Tibial artery (tissue), 4 donors: ENCODE data around the gene INPPL1.
"Not testable (repeated sequence)": the region's sequence is repeated elsewhere in the genome, so short reads cannot be mapped to it uniquely, and the experiment has no call there.

Experiments
- DNase-seq, 2 donors: peaks; one replicate each; pipeline ENCODE4 v3.0.0-alpha.2; 2019
- H3K27ac ChIP-seq, 2 donors: fragments of 200-600 bp; sonication (generic) in 1 of 2; 1 replicate in 1 of 2; 2 replicates in 1 of 2; pipeline ENCODE4 v1.5.1; 2018 to 2019; ENCODE audit warnings: mild to moderate bottlenecking in 1 of 2
- H3K27me3 ChIP-seq, 2 donors: fragments of 200-600 bp; sonication (generic) in 1 of 2; one replicate each; pipeline versions ENCODE4 v1.5.1 to v1.6.0; 2016 to 2019
- H3K36me3 ChIP-seq, 3 donors: fragments of 200-600 bp; sonication (generic) in 2 of 3; one replicate each; pipeline ENCODE4 v1.5.1; 2016 to 2019; ENCODE audit warnings: mild to moderate bottlenecking in 2 of 3
- H3K4me1 ChIP-seq, 4 donors: fragments of 200-600 bp; sonication (generic) in 2 of 4; 1 replicate in 3 of 4; 2 replicates in 1 of 4; pipeline ENCODE4 v1.5.1; 2016 to 2019
- H3K4me3 ChIP-seq, 2 donors: fragments of 200-600 bp; sonication (generic) in 1 of 2; 1 replicate in 1 of 2; 2 replicates in 1 of 2; pipeline ENCODE4 v1.5.1; 2018 to 2019; ENCODE audit warnings: mild to moderate bottlenecking in 2 of 2
- H3K9me3 ChIP-seq, 3 donors: fragments of 200-600 bp; sonication (generic) in 1 of 3; one replicate each; pipeline ENCODE4 v1.5.1; 2016 to 2019
- intact Hi-C: fragments of 100-400 bp; cut with DNase I; formaldehyde crosslinking; loops from one replicate; pipeline ENCODE4 v1.15.0; 2023; ENCODE audit warnings: low total_unique reads
- TF ChIP-seq, protein P1 (sequence below), 2 experiments: fragments of 200-600 bp in 1 of 2; fragments of 450-650 bp in 1 of 2; IDR thresholded peaks; one replicate each; pipeline ENCODE4 v1.5.1; 2017 to 2019; ENCODE audit warnings: antibody characterized with exemption in 2 of 2, mild to moderate bottlenecking in 1 of 2, moderate library complexity in 1 of 2

INPPL1 gene

DNA sequence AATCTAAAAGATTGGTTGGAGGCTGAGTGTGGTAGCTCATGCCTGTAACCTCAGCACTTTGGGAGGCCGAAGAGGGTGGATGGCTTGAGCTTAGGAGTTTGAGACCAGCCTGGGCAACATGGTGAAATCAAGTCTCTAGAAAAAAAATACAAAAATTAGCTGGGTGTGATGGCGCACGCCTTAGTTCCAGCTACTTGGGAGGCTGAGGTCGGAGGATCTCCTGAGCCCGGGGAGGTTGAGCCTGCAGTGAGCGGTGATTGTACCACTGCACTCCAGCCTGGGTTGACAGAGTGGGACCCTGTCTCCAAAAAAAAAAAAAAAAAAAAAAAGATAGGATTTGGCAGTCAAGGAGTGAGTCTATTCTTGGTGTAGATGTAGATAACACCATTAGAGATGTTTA is 22.0 kb upstream of the INPPL1 start:
- DNase-seq: no peak
- peaks cover 0 to 5% (median 0%) of the 10 kb centered on the region in 4 donors for H3K4me1 ChIP-seq
- TF ChIP-seq, protein P1, sequence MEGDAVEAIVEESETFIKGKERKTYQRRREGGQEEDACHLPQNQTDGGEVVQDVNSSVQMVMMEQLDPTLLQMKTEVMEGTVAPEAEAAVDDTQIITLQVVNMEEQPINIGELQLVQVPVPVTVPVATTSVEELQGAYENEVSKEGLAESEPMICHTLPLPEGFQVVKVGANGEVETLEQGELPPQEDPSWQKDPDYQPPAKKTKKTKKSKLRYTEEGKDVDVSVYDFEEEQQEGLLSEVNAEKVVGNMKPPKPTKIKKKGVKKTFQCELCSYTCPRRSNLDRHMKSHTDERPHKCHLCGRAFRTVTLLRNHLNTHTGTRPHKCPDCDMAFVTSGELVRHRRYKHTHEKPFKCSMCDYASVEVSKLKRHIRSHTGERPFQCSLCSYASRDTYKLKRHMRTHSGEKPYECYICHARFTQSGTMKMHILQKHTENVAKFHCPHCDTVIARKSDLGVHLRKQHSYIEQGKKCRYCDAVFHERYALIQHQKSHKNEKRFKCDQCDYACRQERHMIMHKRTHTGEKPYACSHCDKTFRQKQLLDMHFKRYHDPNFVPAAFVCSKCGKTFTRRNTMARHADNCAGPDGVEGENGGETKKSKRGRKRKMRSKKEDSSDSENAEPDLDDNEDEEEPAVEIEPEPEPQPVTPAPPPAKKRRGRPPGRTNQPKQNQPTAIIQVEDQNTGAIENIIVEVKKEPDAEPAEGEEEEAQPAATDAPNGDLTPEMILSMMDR (IDR thresholded peaks at IDR 0.05): no peak
- H3K9me3 ChIP-seq: no peaks in the 10 kb centered on the region
- H3K36me3 ChIP-seq: no peaks in the 10 kb centered on the region
- H3K27me3 ChIP-seq: no peaks in the 10 kb centered on the region
- H3K27ac ChIP-seq: no peak overlapping the region
- intact Hi-C loops: no loop called here
- H3K4me3 ChIP-seq: no peak overlapping the region

DNA sequence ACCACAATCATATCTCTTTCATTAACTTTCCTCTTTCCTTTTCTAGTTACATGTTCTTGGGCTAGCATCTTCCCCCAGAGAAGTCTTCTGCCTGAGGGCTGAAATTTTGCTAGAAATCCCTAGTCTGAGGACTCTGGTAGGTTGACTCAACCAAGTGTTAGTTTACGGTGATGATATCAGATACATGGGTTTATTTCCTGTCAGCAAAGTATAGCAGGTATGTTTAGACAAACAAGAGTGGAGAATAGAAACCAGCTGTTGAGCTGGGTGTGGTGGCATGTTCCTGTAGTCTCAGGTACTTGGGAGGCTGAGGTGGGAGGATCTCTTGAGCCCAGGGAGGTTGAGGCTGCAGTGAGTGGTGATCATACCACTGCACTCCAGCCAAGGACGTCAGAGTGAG is 21.4 kb upstream of the INPPL1 start:
- intact Hi-C loops: no loop called here
- Histone ChIP-seq H3K27ac (no peak overlapping the region), H3K4me3 (no peak overlapping the region), H3K9me3 (no peaks in the 10 kb centered on the region), H3K27me3 (no peaks in the 10 kb centered on the region), H3K4me1 (peaks cover 0 to 5% (median 0%) of the 10 kb centered on the region in 4 donors), H3K36me3 (no peaks in the 10 kb centered on the region)
- no peak for DNase-seq
- TF ChIP-seq, protein P1 (IDR thresholded peaks at IDR 0.05): no peak

DNA sequence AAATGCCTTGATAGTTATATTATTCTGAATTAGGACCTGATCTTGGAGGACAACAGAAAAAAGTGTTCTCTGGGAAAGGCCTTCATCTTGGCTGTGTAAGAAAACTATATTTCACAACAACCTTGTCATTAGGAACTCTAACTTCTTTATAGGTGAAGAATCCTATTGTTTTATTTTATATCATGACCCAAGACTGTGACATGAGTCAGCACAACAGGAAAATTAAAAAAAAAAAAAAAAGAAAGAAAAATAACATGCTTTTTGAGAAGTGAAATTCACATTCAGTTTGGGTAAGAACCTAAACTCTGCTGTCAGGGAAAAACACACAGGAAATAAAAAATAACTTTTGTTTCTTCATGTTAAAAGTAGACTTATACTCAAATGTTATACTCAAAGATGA is 19.7 kb upstream of the INPPL1 start:
- Histone ChIP-seq H3K27ac (no peak overlapping the region), H3K27me3 (peaks cover 0 to 5% of the 10 kb centered on the region in 2 donors), H3K4me3 (no peak overlapping the region), H3K36me3 (no peaks in the 10 kb centered on the region), H3K9me3 (peaks cover 0 to 8% (median 6%) of the 10 kb centered on the region in 3 donors), H3K4me1 (peaks cover 0 to 5% (median 0%) of the 10 kb centered on the region in 4 donors)
- intact Hi-C loops: no loop called here
- no peak for DNase-seq
- TF ChIP-seq, protein P1 (IDR thresholded peaks at IDR 0.05): no peak

DNA sequence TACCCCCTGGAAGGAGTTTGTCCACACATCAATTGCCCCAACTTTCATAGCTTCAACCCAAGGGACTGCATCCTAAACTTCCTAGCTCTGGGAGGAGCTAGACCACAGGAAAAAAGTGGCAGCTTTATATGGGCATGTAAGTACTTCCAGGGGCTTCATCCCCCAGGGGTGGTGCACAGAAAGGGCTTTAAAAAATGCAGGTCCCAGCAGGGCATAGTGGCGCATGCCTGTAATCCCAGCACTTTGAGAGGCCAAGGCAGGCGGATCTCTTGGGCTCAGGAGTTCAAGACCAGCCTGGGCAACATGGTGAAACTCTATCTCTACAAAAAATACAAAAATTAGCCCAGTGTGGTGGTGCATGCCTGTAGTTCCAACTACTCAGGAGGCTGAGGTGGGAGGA is 17.8 kb upstream of the INPPL1 start:
- H3K4me3 ChIP-seq, H3K27ac ChIP-seq, H3K27me3 ChIP-seq, H3K36me3 ChIP-seq, H3K4me1 ChIP-seq, intact Hi-C loops: not testable (repeated sequence)
- DNase-seq: peak in 1 of 2 donors; percentile 37
- H3K9me3 ChIP-seq: peaks cover 0 to 12% (median 6%) of the 10 kb centered on the region in 3 donors

DNA sequence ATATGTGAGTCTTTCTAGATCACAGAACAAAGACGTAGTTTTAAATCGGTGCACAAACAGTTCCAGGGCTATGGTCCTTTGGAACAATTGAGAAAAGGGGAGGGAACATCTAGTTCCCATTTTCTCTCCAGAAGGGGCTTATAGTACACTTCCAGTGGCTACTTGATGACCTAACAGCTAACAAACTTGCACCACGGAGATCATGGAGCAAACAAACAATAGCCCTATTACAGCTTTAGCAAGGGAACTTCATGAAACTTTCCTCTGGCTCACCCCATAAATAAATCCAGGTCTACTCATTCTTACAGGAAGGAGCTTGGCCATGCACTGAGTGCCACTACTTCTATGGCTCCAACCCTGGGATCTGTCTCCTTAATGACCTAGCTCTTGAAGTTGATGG is 16.3 kb upstream of the INPPL1 start:
- TF ChIP-seq, protein P1 (IDR thresholded peaks at IDR 0.05): no peak
- DNase-seq: no peak
- H3K36me3 ChIP-seq: no peaks in the 10 kb centered on the region
- intact Hi-C loops: no loop called here
- H3K27ac ChIP-seq: no peak overlapping the region
- peaks cover 0 to 5% (median 0%) of the 10 kb centered on the region in 4 donors for H3K4me1 ChIP-seq
- H3K27me3 ChIP-seq: peaks cover 0 to 10% of the 10 kb centered on the region in 2 donors
- H3K4me3 ChIP-seq: no peak overlapping the region
- peaks cover 0 to 12% (median 6%) of the 10 kb centered on the region in 3 donors for H3K9me3 ChIP-seq

DNA sequence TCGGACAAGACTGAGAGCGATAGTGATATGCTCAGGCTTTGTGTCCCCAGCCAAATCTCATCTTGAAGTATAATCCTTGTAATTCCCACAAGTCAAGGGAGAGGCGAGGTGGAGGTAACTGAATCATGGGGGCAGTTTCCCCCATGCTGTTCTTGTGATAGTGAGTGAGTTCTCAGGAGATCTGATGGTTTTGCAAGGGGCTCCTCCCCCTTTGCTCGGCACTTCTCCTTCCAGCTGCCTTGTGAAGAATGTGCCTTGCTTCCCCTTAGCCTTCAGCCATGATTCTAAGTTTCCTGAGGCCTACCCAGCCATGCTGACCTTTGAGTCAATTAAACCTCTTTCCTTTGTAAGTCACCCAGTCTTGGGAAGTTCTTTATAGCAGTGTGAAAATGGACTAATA is 15.5 kb upstream of the INPPL1 start:
- Histone ChIP-seq H3K9me3 (peaks cover 0 to 12% (median 6%) of the 10 kb centered on the region in 3 donors), H3K4me3 (no peak overlapping the region), H3K27me3 (peaks cover 0 to 10% of the 10 kb centered on the region in 2 donors), H3K27ac (no peak overlapping the region), H3K4me1 (peaks cover 0 to 5% (median 0%) of the 10 kb centered on the region in 4 donors), H3K36me3 (no peaks in the 10 kb centered on the region)
- TF ChIP-seq, protein P1 (IDR thresholded peaks at IDR 0.05): no peak
- no peak for DNase-seq
- intact Hi-C loops: no loop called here
